ENCODE measurements around the gene TACC2.

The TACC2 gene

GRCh38 chr10:122224159-122224558 lies 235.2 kb downstream of the TACC2 start:
- no peak for TF ChIP-seq CTCF (IDR thresholded peaks at IDR 0.05; ENCODE audit: borderline replicate concordance, insufficient read depth, low read depth, low read length)

GRCh38 chr10:122225330-122225729 lies 236.4 kb downstream of the TACC2 start:
- no peak overlapping the region for H3K4me3 ChIP-seq (ENCODE audit: low read depth, low read length)
- no peak for TF ChIP-seq CTCF (IDR thresholded peaks at IDR 0.05; ENCODE audit: borderline replicate concordance, insufficient read depth, low read depth, low read length)

More at GRCh38 chr10:122224159-122224558, 235.2 kb downstream of the TACC2 start:
- H3K4me3 ChIP-seq (ENCODE audit: low read depth, low read length): no peak overlapping the region

GRCh38 chr10:122227754-122228153 lies 238.8 kb downstream of the TACC2 start:
- H3K4me3 ChIP-seq (ENCODE audit: low read depth, low read length): no peak overlapping the region
- TF ChIP-seq CTCF (IDR thresholded peaks at IDR 0.05; ENCODE audit: borderline replicate concordance, insufficient read depth, low read depth, low read length): no peak

- TF ChIP-seq CTCF (IDR thresholded peaks at IDR 0.05; ENCODE audit: borderline replicate concordance, insufficient read depth, low read depth, low read length): no peak
- H3K4me3 ChIP-seq (ENCODE audit: low read depth, low read length): no peak overlapping the region
Observed at GRCh38 chr10:122229666-122230065, 240.7 kb downstream of the TACC2 start.

- H3K4me3 ChIP-seq (ENCODE audit: low read depth, low read length): no peak overlapping the region
- no peak for TF ChIP-seq CTCF (IDR thresholded peaks at IDR 0.05; ENCODE audit: borderline replicate concordance, insufficient read depth, low read depth, low read length)
Observed at GRCh38 chr10:122230222-122230621, 241.3 kb downstream of the TACC2 start.

GRCh38 chr10:122232769-122233168 lies 243.8 kb downstream of the TACC2 start:
- no peak overlapping the region for H3K4me3 ChIP-seq (ENCODE audit: low read depth, low read length)
- TF ChIP-seq CTCF (IDR thresholded peaks at IDR 0.05; ENCODE audit: borderline replicate concordance, insufficient read depth, low read depth, low read length): no peak

- TF ChIP-seq CTCF (IDR thresholded peaks at IDR 0.05; ENCODE audit: borderline replicate concordance, insufficient read depth, low read depth, low read length): no peak
- H3K4me3 ChIP-seq (ENCODE audit: low read depth, low read length): no peak overlapping the region
Observed at GRCh38 chr10:122233857-122234348, 244.9 kb downstream of the TACC2 start.

Data from GM12875 (cell line).